ENCODE data around the gene ARL15.
A peak's percentile ranks its signal among the peaks of the same experiment; 100 is the strongest.

Gene ARL15

GRCh38 chr5:54146390-54146789 is 164.0 kb downstream of the ARL15 start:
- no peak for DNase-seq

- no peak for DNase-seq
Observed at GRCh38 chr5:54140247-54140840, 170.0 kb downstream of the ARL15 start.

DNA sequence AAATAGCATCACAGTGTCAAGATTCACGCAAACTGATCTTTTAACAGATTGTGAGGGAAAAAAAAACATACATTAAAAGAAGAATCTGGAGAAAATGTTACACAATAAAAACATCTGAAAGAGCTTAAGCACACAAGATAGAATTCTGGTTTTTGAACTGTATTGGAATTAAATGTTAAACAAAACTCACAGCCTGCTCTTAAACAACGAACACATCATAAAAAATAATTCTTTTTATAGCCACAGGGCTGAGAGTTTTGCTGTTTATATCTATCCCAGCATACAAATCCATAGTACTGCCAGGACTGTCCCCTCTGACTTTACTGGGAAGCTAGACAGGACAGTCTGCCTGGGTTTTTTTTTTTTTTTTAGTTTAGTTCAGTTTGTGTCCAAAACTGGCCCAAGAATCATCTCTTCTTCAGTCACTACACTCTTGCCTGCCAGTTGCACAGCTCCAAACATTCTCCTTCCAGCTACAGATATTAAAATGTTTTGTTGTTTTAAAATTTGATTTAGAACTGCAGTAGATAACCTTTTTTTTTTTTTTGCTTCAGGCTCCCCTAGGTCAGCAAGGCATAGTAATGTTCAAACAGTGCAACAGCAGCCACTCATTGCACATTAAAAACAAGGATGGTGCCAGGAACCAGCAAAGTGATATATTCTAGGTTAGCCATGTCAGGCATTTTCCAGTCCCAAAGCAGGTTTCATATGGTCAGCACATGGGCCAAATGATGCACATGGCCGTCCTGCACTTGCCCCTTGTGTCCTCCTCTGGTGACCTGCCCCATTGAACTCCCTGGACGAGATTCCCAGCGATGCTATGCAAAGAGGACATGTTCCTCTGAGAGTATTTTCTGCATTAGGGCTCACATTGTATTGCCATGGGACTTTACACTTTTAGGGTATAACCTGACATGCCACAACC is 173.6 kb downstream of the ARL15 start:
- no peak for DNase-seq

GRCh38 chr5:54135042-54135441 is 175.3 kb downstream of the ARL15 start:
- no peak for DNase-seq

DNA sequence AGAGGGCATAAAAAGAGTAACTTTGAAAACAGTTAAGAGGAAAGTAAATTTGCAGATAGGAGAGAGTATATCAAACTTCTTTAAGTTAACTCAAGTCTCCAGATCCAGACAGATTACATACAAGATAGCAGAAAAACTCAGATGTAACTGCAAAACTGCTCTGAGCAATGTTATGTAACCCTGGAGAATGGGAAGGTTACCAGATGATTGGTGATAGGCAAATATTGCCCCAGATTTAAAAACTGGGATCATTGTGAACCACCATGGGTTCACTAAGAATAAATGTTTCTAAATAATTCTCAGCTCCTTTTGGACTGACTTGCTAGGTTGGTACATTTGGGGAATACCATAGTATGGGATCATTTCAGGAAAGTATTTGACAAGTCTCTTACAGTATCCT is 176.5 kb downstream of the ARL15 start:
- DNase-seq: no peak

DNA sequence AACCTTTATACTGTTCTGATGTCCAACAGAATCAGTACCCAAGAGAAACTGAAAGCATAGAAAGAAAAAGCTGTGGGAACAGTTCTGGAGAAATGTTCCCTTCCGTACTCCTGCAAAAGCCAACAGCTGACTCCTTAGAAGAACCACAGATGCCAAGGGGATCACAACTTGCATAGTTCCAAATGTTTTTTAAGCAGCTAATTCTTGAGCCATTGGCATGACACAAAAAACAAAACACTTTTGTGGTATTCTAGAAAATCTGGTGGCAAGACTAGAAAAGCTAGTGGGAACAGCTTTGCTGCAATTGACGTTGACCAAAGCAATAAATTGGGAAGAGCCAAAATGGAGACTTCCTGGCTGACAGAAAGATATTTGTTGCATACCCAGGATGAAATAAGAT is 189.9 kb downstream of the ARL15 start:
- no peak for DNase-seq

DNA sequence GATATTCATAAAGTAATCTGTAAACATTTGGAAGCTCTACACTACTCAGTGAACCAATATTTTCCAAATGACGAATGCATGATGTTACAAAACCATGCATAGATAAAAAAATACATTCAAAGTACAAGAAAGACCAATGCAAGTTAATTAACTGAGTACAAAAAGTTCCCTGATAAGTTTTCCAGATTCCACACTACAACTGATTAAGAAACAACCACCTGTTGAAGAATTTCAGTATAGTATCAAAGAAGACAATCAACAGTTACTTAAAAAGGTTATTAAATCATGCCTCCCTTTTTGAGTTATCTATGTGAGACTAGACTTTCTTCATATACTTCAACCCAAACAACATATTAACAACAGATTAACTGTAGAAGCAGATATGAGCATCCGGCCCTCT is 192.4 kb downstream of the ARL15 start:
- DNase-seq: no peak

DNA sequence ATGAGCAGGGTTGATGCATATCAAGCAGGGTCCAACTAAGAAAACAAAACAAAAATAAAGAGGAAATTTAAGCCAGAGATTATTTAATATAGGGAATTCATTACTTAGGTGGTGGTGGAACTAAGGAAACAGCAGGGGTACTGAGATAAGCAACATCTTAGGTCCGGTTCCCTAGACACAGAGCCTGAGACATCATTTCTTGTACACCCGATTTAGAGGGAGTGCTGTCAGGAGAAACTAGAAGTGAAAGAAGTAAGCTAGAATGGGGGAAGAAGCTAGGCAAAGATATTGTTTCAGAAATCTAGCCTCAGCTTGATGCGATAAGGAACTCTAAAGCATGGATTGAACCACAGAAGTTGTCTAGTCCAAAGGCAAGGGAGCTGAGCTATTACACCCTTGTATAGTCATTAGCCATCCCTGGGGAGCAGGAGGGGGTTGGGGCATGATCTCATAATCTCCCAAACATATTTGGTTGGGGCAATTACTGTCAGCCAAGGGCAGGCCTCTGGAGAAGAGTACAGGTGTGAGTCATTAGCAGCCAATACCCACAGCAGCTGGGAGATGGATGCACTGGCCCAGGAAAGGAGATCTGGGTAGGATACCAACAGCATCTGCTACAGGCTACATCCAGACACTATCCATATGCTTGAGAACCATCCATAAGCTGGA is 194.5 kb downstream of the ARL15 start:
- peak; percentile 13 for DNase-seq

DNA sequence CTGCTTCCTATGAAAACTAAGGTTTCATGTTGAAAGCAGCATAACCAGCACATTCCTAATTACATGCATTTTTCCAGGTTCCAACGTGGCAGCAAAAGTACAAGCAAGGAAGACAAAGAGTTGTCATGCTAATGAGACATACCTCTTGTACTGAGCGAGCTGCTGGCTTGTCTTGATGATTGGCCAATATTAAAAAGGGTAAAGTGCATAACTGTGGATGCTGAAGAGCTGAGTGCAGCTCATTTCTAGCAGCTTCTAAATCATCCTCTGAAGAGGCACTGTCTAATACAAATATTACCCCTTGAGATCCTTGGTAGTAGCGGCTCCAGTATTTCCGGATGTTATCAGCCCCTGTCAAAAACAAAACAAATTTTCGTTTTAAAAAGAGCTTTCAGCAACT is 197.3 kb downstream of the ARL15 start:
- no peak for DNase-seq

DNA sequence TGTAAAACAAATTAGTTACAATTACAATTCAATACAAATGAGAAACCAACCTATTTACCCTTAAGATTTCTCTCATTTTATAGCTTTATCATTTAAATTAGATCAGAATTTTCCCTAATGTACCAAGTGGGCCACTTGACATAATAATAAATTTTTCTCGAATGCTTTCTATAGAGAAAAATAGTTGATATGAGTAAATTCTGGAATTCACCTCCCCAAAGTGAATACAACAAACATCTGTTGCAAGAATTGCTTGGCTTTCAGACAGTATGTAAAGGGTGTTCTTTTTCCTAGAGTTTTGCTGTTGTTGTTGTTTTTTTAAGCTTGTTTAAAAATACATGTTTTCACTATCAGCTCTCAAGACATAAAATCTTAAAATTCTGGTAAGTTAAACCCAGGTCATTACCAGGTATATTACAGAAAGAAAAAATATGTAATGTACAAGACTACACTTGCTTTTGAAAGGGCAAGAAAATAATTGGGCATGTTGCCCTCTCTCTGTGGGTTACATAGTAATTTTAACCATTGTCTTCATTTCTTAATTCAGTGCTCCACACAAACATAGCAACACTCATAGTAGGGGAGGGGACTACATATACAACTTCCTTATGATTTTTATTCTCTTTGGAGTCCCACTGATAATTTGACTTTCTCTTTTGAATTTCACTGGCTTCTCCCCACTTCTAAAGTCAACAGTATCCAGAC is 200.6 kb downstream of the ARL15 start:
- DNase-seq: no peak

DNA sequence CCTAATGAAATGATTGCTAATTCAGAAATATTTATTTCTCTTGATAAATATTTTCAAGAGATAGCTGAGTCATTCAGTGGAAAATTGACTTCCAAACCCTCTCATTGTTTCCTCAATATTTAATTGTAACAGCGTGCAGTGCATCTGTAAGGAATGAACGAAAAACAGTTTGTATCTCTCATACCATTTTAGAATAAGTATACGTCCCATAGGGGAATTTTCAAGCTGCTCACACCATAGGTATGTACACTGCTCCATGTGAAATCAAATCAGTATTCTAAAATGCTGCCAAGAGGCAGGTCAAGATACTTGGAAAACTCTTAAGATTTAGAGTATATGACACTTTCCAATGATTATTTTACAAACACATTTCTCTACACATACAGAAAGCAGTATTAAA is 202.2 kb downstream of the ARL15 start:
- DNase-seq: no peak

- DNase-seq: no peak
Observed at GRCh38 chr5:54103871-54104270, 206.5 kb downstream of the ARL15 start.

GRCh38 chr5:54098267-54098666 is 212.1 kb downstream of the ARL15 start:
- no peak for DNase-seq

- DNase-seq: peak; percentile 4
Observed at GRCh38 chr5:54095969-54096368, 214.4 kb downstream of the ARL15 start.

- no peak for DNase-seq
Observed at GRCh38 chr5:54094706-54095105, 215.7 kb downstream of the ARL15 start.

DNA sequence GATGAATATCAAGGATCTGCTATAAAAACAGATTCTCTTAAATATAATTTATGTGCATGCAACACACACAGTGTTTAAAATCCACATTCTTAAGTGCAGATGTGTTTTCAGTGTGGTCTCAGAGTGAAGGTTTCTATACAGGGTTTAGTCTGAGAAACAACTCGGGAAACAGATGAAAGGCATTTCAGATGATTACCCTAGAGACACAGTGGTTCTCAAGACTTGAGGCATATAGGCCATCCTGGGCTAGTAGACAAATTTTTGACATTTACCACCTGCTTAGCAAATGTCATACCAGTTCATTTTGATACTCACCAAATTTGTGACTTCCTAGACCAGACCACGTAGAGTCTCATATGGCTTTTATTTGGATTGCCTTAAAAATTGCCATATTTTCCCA is 216.5 kb downstream of the ARL15 start:
- no peak for DNase-seq

- no peak for DNase-seq
Observed at GRCh38 chr5:54093081-54093492, 217.3 kb downstream of the ARL15 start.

- DNase-seq: no peak
Observed at GRCh38 chr5:54091307-54092130, 218.9 kb downstream of the ARL15 start.

GRCh38 chr5:54090495-54091120 is 219.8 kb downstream of the ARL15 start:
- no peak for DNase-seq

DNA sequence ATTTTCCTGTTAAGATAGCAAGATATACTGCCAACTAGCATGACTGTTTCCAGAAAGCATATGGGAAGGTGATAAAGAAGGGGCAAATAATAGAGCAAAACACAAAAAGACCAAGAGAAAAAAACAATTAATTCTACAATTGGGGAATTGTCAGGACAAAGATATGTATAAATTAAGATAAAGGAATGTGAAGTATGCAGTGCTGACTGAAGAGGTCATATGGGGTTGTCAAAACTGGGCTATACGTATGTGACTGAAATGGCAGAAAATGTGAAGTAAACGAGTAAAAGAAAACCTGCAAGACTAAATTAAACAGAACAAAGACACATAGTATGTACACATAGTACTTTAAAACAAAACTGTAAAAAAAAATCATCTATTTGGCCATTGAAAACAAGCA is 222.3 kb downstream of the ARL15 start:
- DNase-seq: no peak

- DNase-seq: peak; percentile 23
Observed at GRCh38 chr5:54087436-54087835, 222.9 kb downstream of the ARL15 start.

DNA sequence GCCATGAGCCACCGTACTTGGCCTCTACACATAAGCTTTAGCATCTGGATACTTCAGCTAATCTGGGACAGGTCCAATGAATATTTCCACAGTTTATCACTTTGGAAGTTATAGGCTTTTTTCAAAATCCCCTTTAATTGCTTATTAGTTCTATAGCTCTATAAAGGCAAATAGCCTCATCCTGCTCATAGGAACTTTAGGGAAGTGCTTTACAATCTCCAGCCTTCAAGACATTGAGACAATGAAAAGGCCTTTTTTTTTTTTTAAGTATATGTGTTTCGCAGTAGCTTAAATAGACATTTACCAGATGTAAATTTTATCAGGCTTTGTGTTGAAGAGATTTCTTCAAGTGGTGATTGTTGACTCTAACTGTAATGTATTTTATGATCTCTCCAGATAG is 224.2 kb downstream of the ARL15 start:
- DNase-seq: no peak
